ENCODE measurements around the gene TEC. TPM values are rescaled to one million over a fixed set of nuclear protein-coding genes. Genes with fewer than 3 reads are reported as not detected.
"Not testable (repeated sequence)": the region's sequence is repeated elsewhere in the genome, so short reads cannot be mapped to it uniquely, and the experiment has no call there.

TEC gene
- total and polyA plus RNA-seq, 7 experiments from 2014 or later = 0.91 to 5.8 (median 2.5) TPM

- H3K27me3 Mint-ChIP-seq = no peaks in the 10 kb centered on the region
- H3K27ac Mint-ChIP-seq = no peak overlapping the region
- CTCF ChIA-PET = no interaction called here
- ATAC-seq (no peak), DNase-seq (no peak)
- POLR2A ChIA-PET = no interaction called here
- H3K4me3 Mint-ChIP-seq = no peak overlapping the region
- Histone ChIP-seq H3K4me1 (ENCODE audit: control insufficient read depth in 2 of 2, insufficient read depth in 2 of 2, low read length in 2 of 2) (no peaks in the 10 kb centered on the region), H3K27me3 (ENCODE audit: control insufficient read depth in 2 of 2, insufficient read depth in 2 of 2, low read length in 2 of 2) (no peaks in the 10 kb centered on the region), H3K9me3 (ENCODE audit: control insufficient read depth in 2 of 3, low read length in 3 of 3) (no peaks in the 10 kb centered on the region), H3K36me3 (ENCODE audit: control insufficient read depth in 2 of 3, insufficient read depth in 3 of 3, low read length in 3 of 3) (no peaks in the 10 kb centered on the region), H3K4me3 (ENCODE audit: low read length) (no peak overlapping the region), H3K27ac (ENCODE audit: low read depth, low read length) (no peak overlapping the region)
- peaks cover 0 to 14% (median 0%) of the 10 kb centered on the region in 7 donors for H3K4me1 Mint-ChIP-seq
- H3K9me3 Mint-ChIP-seq = peaks cover 0 to 3% (median 2%) of the 10 kb centered on the region in 11 donors
- intact Hi-C loops (cut with micrococcal nuclease) = no loop called here
- peaks cover 0 to 27% (median 10%) of the 10 kb centered on the region in 5 donors for H3K36me3 Mint-ChIP-seq
Observed at GRCh38 chr4:48172651-48173050, 97.0 kb downstream of the TEC start.

- no peak overlapping the region for H3K4me3 Mint-ChIP-seq
- no peak for ATAC-seq
- Histone ChIP-seq H3K4me1 (ENCODE audit: control insufficient read depth in 2 of 2, insufficient read depth in 2 of 2, low read length in 2 of 2) (no peaks in the 10 kb centered on the region), H3K27me3 (ENCODE audit: control insufficient read depth in 2 of 2, insufficient read depth in 2 of 2, low read length in 2 of 2) (no peaks in the 10 kb centered on the region), H3K4me3 (ENCODE audit: low read length) (no peak overlapping the region), H3K9me3 (ENCODE audit: control insufficient read depth in 2 of 3, low read length in 3 of 3) (no peaks in the 10 kb centered on the region), H3K36me3 (ENCODE audit: control insufficient read depth in 2 of 3, insufficient read depth in 3 of 3, low read length in 3 of 3) (no peaks in the 10 kb centered on the region), H3K27ac (ENCODE audit: low read depth, low read length) (no peak overlapping the region)
- no peaks in the 10 kb centered on the region for H3K27me3 Mint-ChIP-seq
- no peak overlapping the region for H3K27ac Mint-ChIP-seq
- peaks cover 0 to 2% (median 0%) of the 10 kb centered on the region in 11 donors for H3K9me3 Mint-ChIP-seq
- intact Hi-C loops (cut with micrococcal nuclease) = no loop called here
- POLR2A ChIA-PET = no interaction called here
- CTCF ChIA-PET = no interaction called here
- peaks cover 0 to 33% (median 19%) of the 10 kb centered on the region in 5 donors for H3K36me3 Mint-ChIP-seq
- no peak for DNase-seq
- H3K4me1 Mint-ChIP-seq = peaks cover 0 to 7% (median 0%) of the 10 kb centered on the region in 7 donors
Observed at GRCh38 chr4:48169636-48170035, 100.0 kb downstream of the TEC start.

- H3K4me3 Mint-ChIP-seq = no peak overlapping the region
- H3K27ac ChIP-seq (ENCODE audit: low read depth, low read length) = no peak overlapping the region
- POLR2A ChIA-PET = no interaction called here
- H3K36me3 ChIP-seq (ENCODE audit: control insufficient read depth in 2 of 3, insufficient read depth in 3 of 3, low read length in 3 of 3) = no peaks in the 10 kb centered on the region
- H3K27me3 ChIP-seq (ENCODE audit: control insufficient read depth in 2 of 2, insufficient read depth in 2 of 2, low read length in 2 of 2) = no peaks in the 10 kb centered on the region
- H3K4me1 Mint-ChIP-seq = peaks cover 0 to 2% (median 0%) of the 10 kb centered on the region in 7 donors
- intact Hi-C loops (cut with micrococcal nuclease) = no loop called here
- no peaks in the 10 kb centered on the region for H3K27me3 Mint-ChIP-seq
- ATAC-seq = no peak
- DNase-seq = no peak
- CTCF ChIA-PET = no interaction called here
- H3K9me3 Mint-ChIP-seq = peaks cover 0 to 2% (median 0%) of the 10 kb centered on the region in 11 donors
- no peaks in the 10 kb centered on the region for H3K4me1 ChIP-seq (ENCODE audit: control insufficient read depth in 2 of 2, insufficient read depth in 2 of 2, low read length in 2 of 2)
- no peaks in the 10 kb centered on the region for H3K9me3 ChIP-seq (ENCODE audit: control insufficient read depth in 2 of 3, low read length in 3 of 3)
- no peak overlapping the region for H3K27ac Mint-ChIP-seq
- H3K4me3 ChIP-seq (ENCODE audit: low read length) = no peak overlapping the region
- peaks cover 0 to 35% (median 21%) of the 10 kb centered on the region in 5 donors for H3K36me3 Mint-ChIP-seq
Observed at GRCh38 chr4:48167538-48168263, 101.9 kb downstream of the TEC start.

- H3K9me3 ChIP-seq (ENCODE audit: control insufficient read depth in 2 of 3, low read length in 3 of 3); DNase-seq; CTCF ChIA-PET; ATAC-seq; H3K27me3 Mint-ChIP-seq; H3K4me1 ChIP-seq (ENCODE audit: control insufficient read depth in 2 of 2, insufficient read depth in 2 of 2, low read length in 2 of 2); H3K4me1 Mint-ChIP-seq; H3K9me3 Mint-ChIP-seq; POLR2A ChIA-PET; intact Hi-C loops (cut with micrococcal nuclease); H3K4me3 Mint-ChIP-seq; H3K36me3 ChIP-seq (ENCODE audit: control insufficient read depth in 2 of 3, insufficient read depth in 3 of 3, low read length in 3 of 3); H3K27me3 ChIP-seq (ENCODE audit: control insufficient read depth in 2 of 2, insufficient read depth in 2 of 2, low read length in 2 of 2); H3K27ac ChIP-seq (ENCODE audit: low read depth, low read length); H3K4me3 ChIP-seq (ENCODE audit: low read length); H3K27ac Mint-ChIP-seq: not testable (repeated sequence)
- peaks cover 0 to 35% (median 31%) of the 10 kb centered on the region in 5 donors for H3K36me3 Mint-ChIP-seq
Observed at GRCh38 chr4:48164561-48164960, 105.1 kb downstream of the TEC start.

- no peaks in the 10 kb centered on the region for H3K4me1 ChIP-seq (ENCODE audit: control insufficient read depth in 2 of 2, insufficient read depth in 2 of 2, low read length in 2 of 2)
- ATAC-seq (no peak), DNase-seq (no peak)
- CTCF ChIA-PET = no interaction called here
- peaks cover 0 to 4% (median 0%) of the 10 kb centered on the region in 11 donors for H3K9me3 Mint-ChIP-seq
- no peak overlapping the region for H3K27ac Mint-ChIP-seq
- POLR2A ChIA-PET = no interaction called here
- H3K27me3 Mint-ChIP-seq = no peaks in the 10 kb centered on the region
- H3K4me1 Mint-ChIP-seq = peaks cover 0 to 10% (median 0%) of the 10 kb centered on the region in 7 donors
- H3K9me3 ChIP-seq (ENCODE audit: control insufficient read depth in 2 of 3, low read length in 3 of 3) = no peaks in the 10 kb centered on the region
- no peaks in the 10 kb centered on the region for H3K36me3 ChIP-seq (ENCODE audit: control insufficient read depth in 2 of 3, insufficient read depth in 3 of 3, low read length in 3 of 3)
- no peaks in the 10 kb centered on the region for H3K27me3 ChIP-seq (ENCODE audit: control insufficient read depth in 2 of 2, insufficient read depth in 2 of 2, low read length in 2 of 2)
- peaks cover 0 to 39% (median 31%) of the 10 kb centered on the region in 5 donors for H3K36me3 Mint-ChIP-seq
- H3K4me3 ChIP-seq (ENCODE audit: low read length) = no peak overlapping the region
- intact Hi-C loops (cut with micrococcal nuclease) = no loop called here
- H3K4me3 Mint-ChIP-seq = peak overlapping the region in 2 of 10 donors; percentile 22 to 38
- H3K27ac ChIP-seq (ENCODE audit: low read depth, low read length) = no peak overlapping the region
Observed at GRCh38 chr4:48163746-48164145, 105.9 kb downstream of the TEC start.

GRCh38 chr4:48162162-48162561 lies 107.5 kb downstream of the TEC start:
- no peaks in the 10 kb centered on the region for H3K27me3 Mint-ChIP-seq
- H3K27ac Mint-ChIP-seq = no peak overlapping the region
- peaks cover 9 to 46% (median 37%) of the 10 kb centered on the region in 5 donors for H3K36me3 Mint-ChIP-seq
- ATAC-seq (no peak), DNase-seq (no peak)
- Histone ChIP-seq H3K4me3 (ENCODE audit: low read length) (no peak overlapping the region), H3K9me3 (ENCODE audit: control insufficient read depth in 2 of 3, low read length in 3 of 3) (no peaks in the 10 kb centered on the region), H3K4me1 (ENCODE audit: control insufficient read depth in 2 of 2, insufficient read depth in 2 of 2, low read length in 2 of 2) (no peaks in the 10 kb centered on the region), H3K36me3 (ENCODE audit: control insufficient read depth in 2 of 3, insufficient read depth in 3 of 3, low read length in 3 of 3) (no peaks in the 10 kb centered on the region), H3K27me3 (ENCODE audit: control insufficient read depth in 2 of 2, insufficient read depth in 2 of 2, low read length in 2 of 2) (no peaks in the 10 kb centered on the region), H3K27ac (ENCODE audit: low read depth, low read length) (no peak overlapping the region)
- intact Hi-C loops (cut with micrococcal nuclease) = no loop called here
- ChIA-PET CTCF (no interaction called here), POLR2A (no interaction called here)
- H3K4me1 Mint-ChIP-seq = peaks cover 0 to 7% (median 0%) of the 10 kb centered on the region in 7 donors
- peaks cover 2 to 9% (median 4%) of the 10 kb centered on the region in 11 donors for H3K9me3 Mint-ChIP-seq
- no peak overlapping the region for H3K4me3 Mint-ChIP-seq

GRCh38 chr4:48157271-48157670 lies 112.4 kb downstream of the TEC start:
- Histone ChIP-seq H3K4me1 (ENCODE audit: control insufficient read depth in 2 of 2, insufficient read depth in 2 of 2, low read length in 2 of 2) (no peaks in the 10 kb centered on the region), H3K27ac (ENCODE audit: low read depth, low read length) (no peak overlapping the region), H3K9me3 (ENCODE audit: control insufficient read depth in 2 of 3, low read length in 3 of 3) (peaks cover 0 to 26% (median 4%) of the 10 kb centered on the region in 3 experiments), H3K27me3 (ENCODE audit: control insufficient read depth in 2 of 2, insufficient read depth in 2 of 2, low read length in 2 of 2) (no peaks in the 10 kb centered on the region), H3K4me3 (ENCODE audit: low read length) (no peak overlapping the region), H3K36me3 (ENCODE audit: control insufficient read depth in 2 of 3, insufficient read depth in 3 of 3, low read length in 3 of 3) (peaks cover 0 to 14% (median 0%) of the 10 kb centered on the region in 3 experiments)
- peaks cover 23 to 70% (median 64%) of the 10 kb centered on the region in 5 donors for H3K36me3 Mint-ChIP-seq
- ATAC-seq = no peak
- DNase-seq = no peak
- intact Hi-C loops (cut with micrococcal nuclease) = no loop called here
- no peaks in the 10 kb centered on the region for H3K27me3 Mint-ChIP-seq
- ChIA-PET CTCF (no interaction called here), POLR2A (no interaction called here)
- H3K4me1 Mint-ChIP-seq = peaks cover 0 to 4% (median 0%) of the 10 kb centered on the region in 7 donors
- peak overlapping the region in 1 of 10 donors; percentile 20 for H3K4me3 Mint-ChIP-seq
- H3K9me3 Mint-ChIP-seq = peaks cover 4 to 55% (median 22%) of the 10 kb centered on the region in 11 donors
- H3K27ac Mint-ChIP-seq = no peak overlapping the region
